PFSK-1 (cell line): ENCODE results near the gene CTRL.

ENCODE experiments used
- FOXP2 ChIP-seq: optimal IDR thresholded peaks from 2 replicates; pipeline ENCODE3; 2011; ENCODE audit warnings: borderline replicate concordance, control low read depth, inconsistent platforms; ENCODE audit not compliant: insufficient read depth; ENCODE audit errors: extremely low read length, extremely low read depth
- POLR2AphosphoS5 ChIP-seq: IDR thresholded peaks from 2 replicates; pipeline ENCODE4 v1.6.1; 2012; ENCODE audit warnings: low read depth, mild to moderate bottlenecking, control low read depth, low read length, moderate library complexity
- SIN3A ChIP-seq: IDR thresholded peaks from 2 replicates; pipeline ENCODE4 v1.6.1; 2012; ENCODE audit warnings: mild to moderate bottlenecking, low read length, moderate library complexity, borderline replicate concordance; ENCODE audit not compliant: insufficient read depth
- TAF1 ChIP-seq: IDR thresholded peaks from 2 replicates; pipeline ENCODE4 v1.6.1; 2012; ENCODE audit warnings: low read length, control low read depth, borderline replicate concordance; ENCODE audit not compliant: insufficient read depth
- TF ChIP-seq, protein P1 (sequence below), 2 experiments: IDR thresholded peaks; 2 replicates each; pipeline versions ENCODE4 v1.6.1 to v1.8.0; 2011 to 2012; ENCODE audit warnings: low read depth in 2 of 2, low read length in 2 of 2, control low read depth in 1 of 2, inconsistent platforms in 1 of 2, mild to moderate bottlenecking in 1 of 2, moderate library complexity in 1 of 2; ENCODE audit not compliant: insufficient read depth in 1 of 2

DNA sequence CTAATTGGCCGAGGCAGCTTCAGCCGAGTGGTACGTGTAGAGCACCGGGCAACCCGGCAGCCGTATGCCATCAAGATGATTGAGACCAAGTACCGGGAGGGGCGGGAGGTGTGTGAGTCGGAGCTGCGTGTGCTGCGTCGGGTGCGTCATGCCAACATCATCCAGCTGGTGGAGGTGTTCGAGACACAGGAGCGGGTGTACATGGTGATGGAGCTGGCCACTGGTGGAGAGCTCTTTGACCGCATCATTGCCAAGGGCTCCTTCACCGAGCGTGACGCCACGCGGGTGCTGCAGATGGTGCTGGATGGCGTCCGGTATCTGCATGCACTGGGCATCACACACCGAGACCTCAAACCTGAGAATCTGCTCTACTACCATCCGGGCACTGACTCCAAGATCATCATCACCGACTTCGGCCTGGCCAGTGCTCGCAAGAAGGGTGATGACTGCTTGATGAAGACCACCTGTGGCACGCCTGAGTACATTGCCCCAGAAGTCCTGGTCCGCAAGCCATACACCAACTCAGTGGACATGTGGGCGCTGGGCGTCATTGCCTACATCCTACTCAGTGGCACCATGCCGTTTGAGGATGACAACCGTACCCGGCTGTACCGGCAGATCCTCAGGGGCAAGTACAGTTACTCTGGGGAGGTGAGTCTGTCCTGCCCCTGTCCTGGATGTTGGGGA lies 22.5 kb downstream of the CTRL start:
- TF ChIP-seq POLR2AphosphoS5, result no peak
- TF ChIP-seq, protein P1, sequence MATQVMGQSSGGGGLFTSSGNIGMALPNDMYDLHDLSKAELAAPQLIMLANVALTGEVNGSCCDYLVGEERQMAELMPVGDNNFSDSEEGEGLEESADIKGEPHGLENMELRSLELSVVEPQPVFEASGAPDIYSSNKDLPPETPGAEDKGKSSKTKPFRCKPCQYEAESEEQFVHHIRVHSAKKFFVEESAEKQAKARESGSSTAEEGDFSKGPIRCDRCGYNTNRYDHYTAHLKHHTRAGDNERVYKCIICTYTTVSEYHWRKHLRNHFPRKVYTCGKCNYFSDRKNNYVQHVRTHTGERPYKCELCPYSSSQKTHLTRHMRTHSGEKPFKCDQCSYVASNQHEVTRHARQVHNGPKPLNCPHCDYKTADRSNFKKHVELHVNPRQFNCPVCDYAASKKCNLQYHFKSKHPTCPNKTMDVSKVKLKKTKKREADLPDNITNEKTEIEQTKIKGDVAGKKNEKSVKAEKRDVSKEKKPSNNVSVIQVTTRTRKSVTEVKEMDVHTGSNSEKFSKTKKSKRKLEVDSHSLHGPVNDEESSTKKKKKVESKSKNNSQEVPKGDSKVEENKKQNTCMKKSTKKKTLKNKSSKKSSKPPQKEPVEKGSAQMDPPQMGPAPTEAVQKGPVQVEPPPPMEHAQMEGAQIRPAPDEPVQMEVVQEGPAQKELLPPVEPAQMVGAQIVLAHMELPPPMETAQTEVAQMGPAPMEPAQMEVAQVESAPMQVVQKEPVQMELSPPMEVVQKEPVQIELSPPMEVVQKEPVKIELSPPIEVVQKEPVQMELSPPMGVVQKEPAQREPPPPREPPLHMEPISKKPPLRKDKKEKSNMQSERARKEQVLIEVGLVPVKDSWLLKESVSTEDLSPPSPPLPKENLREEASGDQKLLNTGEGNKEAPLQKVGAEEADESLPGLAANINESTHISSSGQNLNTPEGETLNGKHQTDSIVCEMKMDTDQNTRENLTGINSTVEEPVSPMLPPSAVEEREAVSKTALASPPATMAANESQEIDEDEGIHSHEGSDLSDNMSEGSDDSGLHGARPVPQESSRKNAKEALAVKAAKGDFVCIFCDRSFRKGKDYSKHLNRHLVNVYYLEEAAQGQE (IDR thresholded peaks at IDR 0.05; ENCODE audit: insufficient read depth in 1 of 2, low read depth in 2 of 2, low read length in 2 of 2), result no peak
- TF ChIP-seq SIN3A, result no peak
- no peak for TF ChIP-seq TAF1
- no peak for TF ChIP-seq FOXP2
